ENCODE data around the gene ATP1A2. TPM values are rescaled to one million over a fixed set of nuclear protein-coding genes. Genes with fewer than 3 reads are reported as not detected.

ATP1A2 gene
- total RNA-seq, 1 donor from 2014 or later: 401 TPM

- no peak for DNase-seq
- TF ChIP-seq CTCF (IDR thresholded peaks at IDR 0.05; ENCODE audit: borderline replicate concordance): no peak
- Histone ChIP-seq H3K4me3 (no peak overlapping the region), H3K27ac (replicated peaks) (peak overlapping the region; percentile 66), H3K27me3 (ENCODE audit: low read depth) (no peaks in the 10 kb centered on the region), H3K4me1 (peaks cover 40% of the 10 kb centered on the region), H3K36me3 (peaks cover 78% of the 10 kb centered on the region), H3K9me3 (replicated peaks) (no peaks in the 10 kb centered on the region)
- intact Hi-C loops (cut with micrococcal nuclease): no loop called here
Measured at GRCh38 chr1:160136121-160136925, 20.8 kb downstream of the ATP1A2 start.

- Histone ChIP-seq H3K9me3 (replicated peaks) (no peaks in the 10 kb centered on the region), H3K27ac (replicated peaks) (peak overlapping the region; percentile 66), H3K36me3 (peaks cover 81% of the 10 kb centered on the region), H3K4me3 (no peak overlapping the region), H3K4me1 (peaks cover 35% of the 10 kb centered on the region), H3K27me3 (ENCODE audit: low read depth) (no peaks in the 10 kb centered on the region)
- intact Hi-C loops (cut with micrococcal nuclease): no loop called here
- no peak for DNase-seq
- no peak for TF ChIP-seq CTCF (IDR thresholded peaks at IDR 0.05; ENCODE audit: borderline replicate concordance)
Measured at GRCh38 chr1:160136926-160137200, 21.3 kb downstream of the ATP1A2 start.

GRCh38 chr1:160137216-160137862 lies 21.8 kb downstream of the ATP1A2 start:
- intact Hi-C loops (cut with micrococcal nuclease): no loop called here
- Histone ChIP-seq H3K4me3 (no peak overlapping the region), H3K36me3 (peaks cover 86% of the 10 kb centered on the region), H3K4me1 (peaks cover 32% of the 10 kb centered on the region), H3K27me3 (ENCODE audit: low read depth) (no peaks in the 10 kb centered on the region), H3K9me3 (replicated peaks) (no peaks in the 10 kb centered on the region), H3K27ac (replicated peaks) (peak overlapping the region; percentile 66)
- DNase-seq: no peak
- no peak for TF ChIP-seq CTCF (IDR thresholded peaks at IDR 0.05; ENCODE audit: borderline replicate concordance)

- H3K4me1 ChIP-seq: peaks cover 20% of the 10 kb centered on the region
- H3K4me3 ChIP-seq: no peak overlapping the region
- no peak overlapping the region for H3K27ac ChIP-seq (replicated peaks)
- H3K9me3 ChIP-seq (replicated peaks): no peaks in the 10 kb centered on the region
- H3K27me3 ChIP-seq (ENCODE audit: low read depth): no peaks in the 10 kb centered on the region
- DNase-seq: no peak
- TF ChIP-seq CTCF (IDR thresholded peaks at IDR 0.05; ENCODE audit: borderline replicate concordance): no peak
- peaks cover 69% of the 10 kb centered on the region for H3K36me3 ChIP-seq
- intact Hi-C loops (cut with micrococcal nuclease): no loop called here
Measured at GRCh38 chr1:160139840-160140239, 24.3 kb downstream of the ATP1A2 start.

- no peak for TF ChIP-seq CTCF (IDR thresholded peaks at IDR 0.05; ENCODE audit: borderline replicate concordance)
- Histone ChIP-seq H3K9me3 (replicated peaks) (no peaks in the 10 kb centered on the region), H3K4me1 (peaks cover 7% of the 10 kb centered on the region), H3K27ac (replicated peaks) (no peak overlapping the region), H3K36me3 (peaks cover 38% of the 10 kb centered on the region), H3K4me3 (no peak overlapping the region), H3K27me3 (ENCODE audit: low read depth) (no peaks in the 10 kb centered on the region)
- no peak for DNase-seq
- intact Hi-C loops (cut with micrococcal nuclease): no loop called here
Measured at GRCh38 chr1:160143695-160144094, 28.1 kb downstream of the ATP1A2 start.

Data from left ventricle myocardium inferior (tissue), 1 donor.